Gastrocnemius medialis (tissue), 4 donors: ENCODE measurements around the gene TMEM37. TPM values are rescaled to one million over a fixed set of nuclear protein-coding genes. Genes with fewer than 3 reads are reported as not detected.

ENCODE experiments used
- ATAC-seq, 2 donors: fragments of 150-250 bp; one replicate each; pipeline ENCODE4 v1.9.1; 2016
- DNase-seq, 2 donors: peaks; one replicate each; pipeline ENCODE4 v3.0.0-alpha.2; 2019
- H3K27ac ChIP-seq, 4 donors: fragments of 200-600 bp; sonication (generic); 1 replicate in 1 of 4; 2 replicates in 3 of 4; pipeline ENCODE4 v1.5.1; 2016 to 2018; ENCODE audit warnings: mild to moderate bottlenecking in 2 of 4, moderate library complexity in 1 of 4
- H3K27me3 ChIP-seq, 3 donors: fragments of 200-600 bp; sonication (generic) in 2 of 3; 1 replicate in 1 of 3; 2 replicates in 2 of 3; pipeline versions ENCODE4 v1.5.1 to v1.6.0; 2016 to 2019; ENCODE audit warnings: mild to moderate bottlenecking in 1 of 3, moderate library complexity in 1 of 3
- H3K36me3 ChIP-seq, 2 donors: fragments of 200-600 bp; sonication (generic) in 1 of 2; one replicate each; pipeline ENCODE4 v1.5.1; 2017 to 2018
- H3K4me1 ChIP-seq, 2 donors: fragments of 200-600 bp; sonication (generic) in 1 of 2; one replicate each; pipeline ENCODE4 v1.5.1; 2016 to 2017; ENCODE audit warnings: mild to moderate bottlenecking in 2 of 2
- H3K4me3 ChIP-seq, 4 donors: fragments of 200-600 bp; sonication (generic) in 3 of 4; 1 replicate in 1 of 4; 2 replicates in 3 of 4; pipeline ENCODE4 v1.5.1; 2016 to 2019; ENCODE audit warnings: mild to moderate bottlenecking in 2 of 4
- H3K9me3 ChIP-seq, 3 donors: fragments of 200-600 bp; sonication (generic) in 2 of 3; 1 replicate in 1 of 3; 2 replicates in 2 of 3; pipeline ENCODE4 v1.5.1; 2016 to 2019
- CTCF ChIP-seq, 5 experiments: fragments of 450-650 bp in 3 of 5; fragments of 200-600 bp in 2 of 5; sonication (generic) in 2 of 5; IDR thresholded peaks in 4 of 5; conservative IDR thresholded peaks in 1 of 5; 1 replicate in 4 of 5; 2 replicates in 1 of 5; pipeline ENCODE4 v1.5.1; 2016 to 2019; ENCODE audit warnings: antibody characterized with exemption in 5 of 5, mild to moderate bottlenecking in 3 of 5, moderate library complexity in 3 of 5
- POLR2A ChIP-seq, 2 donors: fragments of 450-650 bp; IDR thresholded peaks; one replicate each; pipeline ENCODE4 v1.6.1; 2017; ENCODE audit warnings: antibody characterized with exemption in 2 of 2, mild to moderate bottlenecking in 2 of 2, moderate library complexity in 2 of 2
- in situ Hi-C, 4 donors: fragments of 200-750 bp; cut with MboI; loops; one replicate each; pipeline versions ENCODE4 v1.15.0 to v1.8.0; 2017; ENCODE audit warnings: low sequenced_read_pairs in 4 of 4
- intact Hi-C: fragments of 100-400 bp; cut with DNase I; formaldehyde crosslinking; loops from one replicate; pipeline ENCODE4 v1.15.1; 2023; ENCODE audit warnings: low total_unique reads
- total RNA-seq, 4 donors: library from RNA; depleted of rRNA; stranded (reverse); fragments of >200 nt; gene quantifications; one replicate each; pipeline versions ENCODE4 v1.1.0 to v1.2.3, GENCODE V29; 2016

Gene TMEM37
- total RNA-seq, 4 donors from 2014 or later, result 0.49 to 2.7 (median 0.64) TPM

GRCh38 chr2:119482481-119483394 is 51.1 kb downstream of the TMEM37 start:
- in situ Hi-C loops (no loop called here), intact Hi-C loops (loop anchor here (10.0 kb wide), 2 partner anchors 188 to 248 kb away; no protein-coding TSS in a partner anchor)
- ATAC-seq (peak; percentile 49 to 69), DNase-seq (peak in 1 of 2 donors; percentile 77)
- no peak for TF ChIP-seq POLR2A (IDR thresholded peaks at IDR 0.05)
- TF ChIP-seq CTCF (IDR thresholded peaks at IDR 0.05 in 4 of 5, conservative IDR thresholded peaks at IDR 0.05 in 1 of 5), result no peak
- Histone ChIP-seq H3K4me3 (no peak overlapping the region), H3K27ac (peak overlapping the region; percentile 52 to 88 (median 68)), H3K4me1 (peaks cover 53 to 59% of the 10 kb centered on the region in 2 donors), H3K27me3 (no peaks in the 10 kb centered on the region), H3K9me3 (no peaks in the 10 kb centered on the region), H3K36me3 (no peaks in the 10 kb centered on the region)

- TF ChIP-seq CTCF (IDR thresholded peaks at IDR 0.05 in 4 of 5, conservative IDR thresholded peaks at IDR 0.05 in 1 of 5) (no peak), POLR2A (IDR thresholded peaks at IDR 0.05) (no peak)
- peak overlapping the region; percentile 52 to 88 (median 68) for H3K27ac ChIP-seq
- no peaks in the 10 kb centered on the region for H3K9me3 ChIP-seq
- no peaks in the 10 kb centered on the region for H3K27me3 ChIP-seq
- DNase-seq, result no peak
- intact Hi-C loops (loop anchor here (10.0 kb wide), 2 partner anchors 189 to 249 kb away; no protein-coding TSS in a partner anchor), in situ Hi-C loops (no loop called here)
- no peak for ATAC-seq
- no peak overlapping the region for H3K4me3 ChIP-seq
- H3K36me3 ChIP-seq, result no peaks in the 10 kb centered on the region
- H3K4me1 ChIP-seq, result peaks cover 53 to 65% of the 10 kb centered on the region in 2 donors
Observed at GRCh38 chr2:119483395-119483753, 51.7 kb downstream of the TMEM37 start.

GRCh38 chr2:119483896-119484718 is 52.5 kb downstream of the TMEM37 start:
- H3K9me3 ChIP-seq, result no peaks in the 10 kb centered on the region
- H3K36me3 ChIP-seq, result no peaks in the 10 kb centered on the region
- TF ChIP-seq CTCF (IDR thresholded peaks at IDR 0.05 in 4 of 5, conservative IDR thresholded peaks at IDR 0.05 in 1 of 5) (no peak), POLR2A (IDR thresholded peaks at IDR 0.05) (no peak)
- ATAC-seq, result no peak
- DNase-seq, result no peak
- peak overlapping the region; percentile 52 to 88 (median 75) for H3K27ac ChIP-seq
- in situ Hi-C loops (no loop called here), intact Hi-C loops (loop anchor here (10.0 kb wide), 2 partner anchors 189 to 249 kb away; no protein-coding TSS in a partner anchor)
- H3K4me3 ChIP-seq, result no peak overlapping the region
- H3K4me1 ChIP-seq, result peaks cover 53 to 66% of the 10 kb centered on the region in 2 donors
- H3K27me3 ChIP-seq, result no peaks in the 10 kb centered on the region

- no peak for TF ChIP-seq POLR2A (IDR thresholded peaks at IDR 0.05)
- TF ChIP-seq CTCF (IDR thresholded peaks at IDR 0.05 in 4 of 5, conservative IDR thresholded peaks at IDR 0.05 in 1 of 5), result no peak
- intact Hi-C loops, result loop anchor here (5.0 to 10.0 kb wide), 3 partner anchors 118 to 250 kb away; partner anchors contain the start of genes C2orf76 and DBI
- Histone ChIP-seq H3K4me1 (peaks cover 53 to 71% of the 10 kb centered on the region in 2 donors), H3K4me3 (no peak overlapping the region), H3K27me3 (no peaks in the 10 kb centered on the region), H3K9me3 (no peaks in the 10 kb centered on the region), H3K27ac (peak overlapping the region; percentile 72 to 88 (median 80)), H3K36me3 (no peaks in the 10 kb centered on the region)
- DNase-seq (no peak), ATAC-seq (peak; percentile 11 to 12)
- in situ Hi-C loops, result no loop called here
Observed at GRCh38 chr2:119484834-119485233, 53.2 kb downstream of the TMEM37 start.
